HG03432 (cell line): ENCODE data around the gene LRRC46.

Source experiments
- ATAC-seq: cut with Tn5 transposase; IDR thresholded peaks from one replicate; pipeline ENCODE4 v1.9.1; 2021; ENCODE audit warnings: mild to moderate bottlenecking, moderate library complexity; ENCODE audit not compliant: unreplicated experiment

The LRRC46 gene

GRCh38 chr17:47850692-47851573 is 19.5 kb downstream of the LRRC46 start, which contains the start of gene SP6:
SP6 (minus strand) TSS chr17:47851163; CDS start chr17:47848429, 2,734 bp downstream.
- no peak for ATAC-seq

- no peak for ATAC-seq
Measured at GRCh38 chr17:47851764-47852112, 20.3 kb downstream of the LRRC46 start.

GRCh38 chr17:47852113-47852949 is 20.9 kb downstream of the LRRC46 start:
- no peak for ATAC-seq

- ATAC-seq = no peak
Measured at GRCh38 chr17:47853616-47854015, 22.1 kb downstream of the LRRC46 start.

- no peak for ATAC-seq
Measured at GRCh38 chr17:47855737-47856136, 24.3 kb downstream of the LRRC46 start.

- ATAC-seq = no peak
Measured at GRCh38 chr17:47856830-47857229, 25.4 kb downstream of the LRRC46 start.

GRCh38 chr17:47857551-47858455 is 26.3 kb downstream of the LRRC46 start:
- ATAC-seq = no peak

- no peak for ATAC-seq
Measured at GRCh38 chr17:47860386-47860785, 28.9 kb downstream of the LRRC46 start.

GRCh38 chr17:47862621-47863440 is 31.4 kb downstream of the LRRC46 start:
- ATAC-seq = no peak

GRCh38 chr17:47864791-47865216 is 33.3 kb downstream of the LRRC46 start:
- ATAC-seq = no peak

- no peak for ATAC-seq
Measured at GRCh38 chr17:47866941-47867340, 35.5 kb downstream of the LRRC46 start.

- ATAC-seq = no peak
Measured at GRCh38 chr17:47867813-47868533, 36.5 kb downstream of the LRRC46 start.

GRCh38 chr17:47869114-47869513 is 37.6 kb downstream of the LRRC46 start:
- no peak for ATAC-seq

GRCh38 chr17:47870056-47870455 is 38.6 kb downstream of the LRRC46 start:
- no peak for ATAC-seq

- no peak for ATAC-seq
Measured at GRCh38 chr17:47871048-47871447, 39.6 kb downstream of the LRRC46 start.

- ATAC-seq = no peak
Measured at GRCh38 chr17:47872019-47872650, 40.7 kb downstream of the LRRC46 start.

- no peak for ATAC-seq
Measured at GRCh38 chr17:47872651-47873161, 41.2 kb downstream of the LRRC46 start.
